ENCODE data around the gene LRRK1. TPM values are rescaled to one million over a fixed set of nuclear protein-coding genes. Genes with fewer than 3 reads are reported as not detected.

LRRK1 gene
- total and polyA plus RNA-seq, 2 of the 13 experiments (the other 11 are each of a cell fraction or from before 2014, with no cell fraction given), result 0.13 to 1.2 TPM

GRCh38 chr15:101070502-101071273, 151.5 kb downstream of the LRRK1 start (continued):
- TF ChIP-seq ZNF407 (CRISPR knock-in tag; IDR thresholded peaks at IDR 0.05; ENCODE audit: not compliant biosample characterization) (no peak), ZNF160 (CRISPR knock-in tag; IDR thresholded peaks at IDR 0.05) (no peak), TAF1 (CRISPR knock-in tag; IDR thresholded peaks at IDR 0.05) (peak; percentile 45; the same call in 1 of the 2 replicates), ZNF672 (CRISPR knock-in tag; IDR thresholded peaks at IDR 0.05) (no peak), CEBPB (IDR thresholded peaks at IDR 0.05; ENCODE audit: borderline replicate concordance, low read depth, low read length) (peak; percentile 96), HCFC1 (IDR thresholded peaks at IDR 0.05; ENCODE audit: low read depth, low read length) (no peak), ZNF678 (CRISPR knock-in tag; IDR thresholded peaks at IDR 0.05) (no peak), FOXK1 (CRISPR knock-in tag; IDR thresholded peaks at IDR 0.05; ENCODE audit: borderline replicate concordance, low read depth) (peak; percentile 86), HOMEZ (CRISPR knock-in tag; IDR thresholded peaks at IDR 0.05; ENCODE audit: low read depth) (no peak), HNF1A (IDR thresholded peaks at IDR 0.05; ENCODE audit: low read depth) (peak; percentile 74), HNF1A (CRISPR knock-in tag; IDR thresholded peaks at IDR 0.05; ENCODE audit: borderline replicate concordance) (peak; percentile 80; the same call in 1 of the 2 replicates), MYC (CRISPR knock-in tag; IDR thresholded peaks at IDR 0.05; ENCODE audit: borderline replicate concordance) (peak; percentile 53; the same call in 1 of the 2 replicates), ZSCAN9 (CRISPR knock-in tag; IDR thresholded peaks at IDR 0.05; ENCODE audit: borderline replicate concordance) (peak; percentile 83), CREBL2 (CRISPR knock-in tag; IDR thresholded peaks at IDR 0.05; ENCODE audit: borderline replicate concordance) (no peak)
